Measurements from ENCODE around the gene CSNK2B. TPM values are rescaled to one million over a fixed set of nuclear protein-coding genes. Genes with fewer than 3 reads are reported as not detected.
A peak's percentile ranks its signal among the peaks of the same experiment; 100 is the strongest.

Gene CSNK2B
- total and polyA plus RNA-seq, 9 of the 15 experiments (the other 6 are each of a cell fraction or from before 2014, with no cell fraction given), result 120 to 1,126 (median 529) TPM

GRCh38 chr6:31619805-31620585 is 45.9 kb upstream of the CSNK2B start (continued):
- TF ChIP-seq ZNF592 (IDR thresholded peaks at IDR 0.05) (no peak), SREBF1 (IDR thresholded peaks at IDR 0.05; ENCODE audit: borderline replicate concordance, low read depth, low read length) (peak; percentile 25; the same call in 1 of the 2 replicates), TAL1 (IDR thresholded peaks at IDR 0.05) (peak; percentile 24; the same call in 1 of the 2 replicates), RBFOX2 (IDR thresholded peaks at IDR 0.05; ENCODE audit: low read depth, low read length) (peak; percentile 87), DDX20 (tag; IDR thresholded peaks at IDR 0.05; ENCODE audit: low read depth) (no peak), ZNF277 (CRISPR knock-in tag; IDR thresholded peaks at IDR 0.05; ENCODE audit: borderline replicate concordance) (no peak), FIP1L1 (IDR thresholded peaks at IDR 0.05; ENCODE audit: low read depth, low read length, poor library complexity, severe bottlenecking) (no peak), PRMT5 (CRISPR knock-in tag; IDR thresholded peaks at IDR 0.05) (no peak), ELF1 (tag; IDR thresholded peaks at IDR 0.05) (0 out of 2 replicates have a peak, but pooled peaks have one; percentile 26), RBBP5 (IDR thresholded peaks at IDR 0.05; ENCODE audit: borderline replicate concordance, insufficient read depth, low read length, poor library complexity, severe bottlenecking) (no peak), TARDBP (IDR thresholded peaks at IDR 0.05) (peak; percentile 79; the same call in 1 of the 2 replicates), FOSL1 (tag; conservative IDR thresholded peaks at IDR 0.05) (peak; percentile 72), ZNF668 (CRISPR knock-in tag; IDR thresholded peaks at IDR 0.05) (no peak), NFE2 (IDR thresholded peaks at IDR 0.05; ENCODE audit: low read depth) (peak; percentile 35), ZNF561 (CRISPR knock-in tag; conservative IDR thresholded peaks at IDR 0.05) (no peak), RCOR1 (IDR thresholded peaks at IDR 0.05; ENCODE audit: borderline replicate concordance in 1 of 2, low read depth in 2 of 2, low read length in 2 of 2) (peak; percentile 9 to 43; a peak in 1 of 4 replicates), CBX5 (IDR thresholded peaks at IDR 0.05; ENCODE audit: borderline replicate concordance, low read depth) (no peak), ZFP91 (CRISPR knock-in tag; IDR thresholded peaks at IDR 0.05) (no peak), POLR3A (IDR thresholded peaks at IDR 0.05; ENCODE audit: borderline replicate concordance, extremely low read depth, insufficient read depth, insufficient read length) (no peak), HNRNPL (IDR thresholded peaks at IDR 0.05; ENCODE audit: low read depth, low read length) (no peak), ZNF717 (CRISPR knock-in tag; IDR thresholded peaks at IDR 0.05) (no peak), DACH1 (IDR thresholded peaks at IDR 0.05; ENCODE audit: partially characterized antibody) (no peak)
